Testis (tissue), 3 donors: ENCODE results near the gene SLC22A31. TPM values are rescaled to one million over a fixed set of nuclear protein-coding genes. Genes with fewer than 3 reads are reported as not detected.

ENCODE experiments used
- DNase-seq: peaks from one replicate; pipeline ENCODE4 v3.0.0-alpha.2; 2019
- H3K27ac ChIP-seq, 2 donors: fragments of 200-600 bp; sonication (generic); one replicate each; pipeline ENCODE4 v1.5.1; 2019
- H3K27me3 ChIP-seq: fragments of 200-600 bp; sonication (generic); one replicate; pipeline ENCODE4 v1.5.1; 2019
- H3K36me3 ChIP-seq: fragments of 200-600 bp; sonication (generic); one replicate; pipeline ENCODE4 v1.5.1; 2017; ENCODE audit warnings: low read depth; ENCODE audit errors: missing control alignments
- H3K4me1 ChIP-seq: fragments of 200-600 bp; sonication (generic); one replicate; pipeline ENCODE4 v1.5.1; 2019
- H3K4me3 ChIP-seq, 2 donors: fragments of 200-600 bp; sonication (generic); one replicate each; pipeline ENCODE4 v1.5.1; 2017 to 2019
- H3K9me3 ChIP-seq: fragments of 200-600 bp; sonication (generic); one replicate; pipeline ENCODE4 v1.5.1; 2017
- CTCF ChIP-seq, 3 experiments: fragments of 450-650 bp in 2 of 3; fragments of 200-600 bp in 1 of 3; sonication (generic) in 1 of 3; IDR thresholded peaks; one replicate each; pipeline ENCODE4 v1.5.1; 2016 to 2019; ENCODE audit warnings: antibody characterized with exemption in 3 of 3, mild to moderate bottlenecking in 2 of 3, moderate library complexity in 1 of 3
- POLR2A ChIP-seq: fragments of 450-650 bp; IDR thresholded peaks from one replicate; pipeline ENCODE4 v1.6.1; 2017; ENCODE audit warnings: antibody characterized with exemption, mild to moderate bottlenecking, moderate library complexity
- WGBS, 2 donors: methylation state at CpG; one replicate each; pipeline ENCODE4 v1.1.5; 2018; 5-methylcytosine and 5-hydroxymethylcytosine counted together
- intact Hi-C: fragments of 100-400 bp; cut with DNase I; formaldehyde crosslinking; loops from one replicate; pipeline ENCODE4 v1.15.1; 2023; ENCODE audit warnings: low total_unique reads
- polyA plus RNA-seq: library from polyadenylated mRNA; stranded (reverse); fragments of 350-450 nt; fragmentation: Illumina TruSeq; extraction: RNeasy Lipid Tissue Mini Kit (QIAGEN cat#74804); gene quantifications from one replicate; pipeline ENCODE4 v1.2.3, GENCODE V29; 2014; ENCODE audit warnings: low read depth, low replicate concordance; ENCODE audit not compliant: insufficient read depth
- total RNA-seq, 2 donors: library from RNA; depleted of rRNA; stranded (reverse); fragments of >200 nt; gene quantifications; one replicate each; pipeline ENCODE4 v1.2.3, GENCODE V29; 2016

The SLC22A31 gene
- total and polyA plus RNA-seq, 3 donors from 2014 or later, result 3.9 to 8.2 (median 6.2) TPM

DNA sequence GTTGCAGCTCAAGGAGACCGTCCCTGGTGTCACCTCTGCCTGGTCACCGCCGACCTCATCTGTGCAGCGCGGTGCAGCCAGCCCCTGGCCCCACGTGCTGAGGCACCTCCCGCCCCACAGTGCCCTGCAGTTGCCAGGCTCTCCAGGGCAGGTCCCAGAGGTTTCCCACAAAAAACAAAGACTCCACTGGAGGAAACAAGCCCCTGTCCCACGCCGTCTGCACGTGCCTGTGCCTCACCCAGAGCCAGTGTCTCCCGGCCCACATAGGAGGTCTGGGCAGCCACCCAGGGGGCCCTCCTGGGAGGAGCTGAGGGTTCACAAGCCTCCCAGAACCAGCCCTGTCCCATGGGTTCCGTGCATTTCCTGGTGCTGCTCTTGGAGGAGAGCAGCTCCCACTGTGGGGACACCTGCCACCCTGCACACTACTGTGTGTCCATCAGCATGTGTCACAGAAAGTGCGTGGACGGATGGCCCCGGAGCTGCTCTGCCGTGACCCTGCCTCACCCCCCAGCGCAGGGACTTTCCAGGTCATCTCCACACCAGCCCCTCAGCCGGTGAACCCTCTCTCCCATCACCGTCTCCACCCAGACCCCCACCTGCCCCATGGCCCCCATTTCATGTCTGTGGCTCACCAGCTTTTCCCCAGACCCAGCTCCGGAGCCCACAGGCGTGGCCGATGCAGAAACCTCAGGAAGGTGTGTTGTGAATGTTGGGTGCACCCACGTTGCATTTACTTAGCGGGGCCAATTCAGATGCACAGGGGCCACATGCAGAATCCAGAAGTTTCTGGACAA lies 45.8 kb downstream of the SLC22A31 start:
- Histone ChIP-seq H3K36me3 (no peaks in the 10 kb centered on the region), H3K27ac (no peak overlapping the region), H3K4me1 (peaks cover 26% of the 10 kb centered on the region), H3K4me3 (no peak overlapping the region), H3K27me3 (no peaks in the 10 kb centered on the region), H3K9me3 (no peaks in the 10 kb centered on the region)
- intact Hi-C loops, result no loop called here
- no peak for DNase-seq
- 72 to 74% methylated on average over 13 to 24 of the region's 24 CpGs for WGBS, 2 donors
- TF ChIP-seq POLR2A (no peak), CTCF (IDR thresholded peaks at IDR 0.05) (no peak)

DNA sequence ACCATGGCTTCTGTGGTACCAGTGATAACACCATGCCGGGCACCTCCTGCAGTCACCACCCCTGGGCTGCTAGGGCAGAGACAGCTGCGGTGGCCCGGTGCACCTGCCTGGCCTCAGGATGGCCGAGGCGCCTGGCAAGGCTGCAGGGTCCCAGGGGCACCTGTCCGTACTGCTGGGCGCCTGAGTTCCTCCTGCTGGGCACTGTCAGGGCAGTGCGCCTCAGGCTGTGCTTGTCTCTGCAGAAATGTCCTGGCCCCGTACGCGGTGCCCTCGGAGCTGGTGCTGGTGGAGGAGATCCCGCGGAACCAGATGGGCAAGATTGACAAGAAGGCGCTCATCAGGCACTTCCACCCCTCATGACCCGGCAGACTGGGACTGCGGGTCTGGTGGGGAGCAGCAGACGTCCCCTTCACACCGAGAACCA lies 46.5 kb downstream of the SLC22A31 start:
- Histone ChIP-seq H3K27ac (no peak overlapping the region), H3K9me3 (no peaks in the 10 kb centered on the region), H3K27me3 (no peaks in the 10 kb centered on the region), H3K4me3 (no peak overlapping the region), H3K36me3 (no peaks in the 10 kb centered on the region), H3K4me1 (peaks cover 26% of the 10 kb centered on the region)
- WGBS, 2 donors, result 96 to 100% methylated on average over 4 to 19 of the region's 19 CpGs
- no peak for DNase-seq
- TF ChIP-seq CTCF (IDR thresholded peaks at IDR 0.05), result no peak
- no peak for TF ChIP-seq POLR2A
- intact Hi-C loops, result no loop called here

GRCh38 chr16:89152831-89153700 lies 47.3 kb downstream of the SLC22A31 start:
- Histone ChIP-seq H3K4me1 (peaks cover 26% of the 10 kb centered on the region), H3K9me3 (no peaks in the 10 kb centered on the region), H3K27ac (no peak overlapping the region), H3K27me3 (no peaks in the 10 kb centered on the region), H3K4me3 (no peak overlapping the region), H3K36me3 (no peaks in the 10 kb centered on the region)
- intact Hi-C loops, result no loop called here
- DNase-seq, result no peak
- 88 to 89% methylated on average over 34 to 41 of the region's 41 CpGs for WGBS, 2 donors
- TF ChIP-seq CTCF (IDR thresholded peaks at IDR 0.05) (no peak), POLR2A (no peak)

DNA sequence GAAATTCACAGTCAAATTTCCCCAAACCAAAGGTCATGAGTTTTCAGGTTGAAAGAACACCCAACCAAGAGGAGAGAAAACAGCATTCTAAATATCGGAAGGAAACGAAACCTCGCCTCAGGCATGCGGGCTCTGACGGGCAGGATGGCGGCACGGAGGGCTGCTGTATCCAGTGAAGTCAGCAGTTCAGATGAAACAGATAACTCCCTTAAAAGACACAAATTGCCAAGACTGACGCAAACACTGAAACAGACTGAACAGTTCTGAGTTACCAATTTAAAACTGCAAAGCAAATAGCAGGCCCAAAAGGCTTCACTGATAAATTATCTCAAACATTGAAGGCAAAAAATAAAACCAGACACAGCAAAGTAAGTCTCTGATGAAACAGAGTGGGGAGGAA lies 49.4 kb downstream of the SLC22A31 start:
- TF ChIP-seq CTCF (IDR thresholded peaks at IDR 0.05) (no peak), POLR2A (no peak)
- Histone ChIP-seq H3K27me3 (no peaks in the 10 kb centered on the region), H3K9me3 (no peaks in the 10 kb centered on the region), H3K27ac (no peak overlapping the region), H3K4me1 (peaks cover 16% of the 10 kb centered on the region), H3K4me3 (no peak overlapping the region), H3K36me3 (no peaks in the 10 kb centered on the region)
- 96 to 98% methylated on average over 8 of the region's 8 CpGs for WGBS, 2 donors
- DNase-seq, result no peak
- intact Hi-C loops, result no loop called here
